DMS79 treated with DMSO at 0.1 percent for 48 hours (cell line): Measurements from ENCODE around the gene RNF215.
"Not testable (repeated sequence)": the region's sequence is repeated elsewhere in the genome, so short reads cannot be mapped to it uniquely, and the experiment has no call there.

ENCODE experiments used
- DNase-seq: peaks from one replicate; lab custom pipeline; 2025; lab: John Stamatoyannopoulos, UW

RNF215 gene

GRCh38 chr22:30421695-30422480 lies 34.7 kb upstream of the RNF215 start:
- no peak for DNase-seq

GRCh38 chr22:30420347-30421125 lies 33.3 kb upstream of the RNF215 start:
- no peak for DNase-seq

- DNase-seq, result no peak
These were observed 29.6 kb upstream of the RNF215 start for GRCh38 chr22:30416837-30417236.

- DNase-seq, result no peak
These were observed 29.2 kb upstream of the RNF215 start for GRCh38 chr22:30416403-30416802.

GRCh38 chr22:30414525-30415047 lies 27.4 kb upstream of the RNF215 start:
- no peak for DNase-seq

- DNase-seq, result no peak
These were observed 26.7 kb upstream of the RNF215 start for GRCh38 chr22:30413745-30414524.

GRCh38 chr22:30413001-30413400 lies 25.8 kb upstream of the RNF215 start:
- DNase-seq, result no peak

GRCh38 chr22:30411780-30412179 lies 24.6 kb upstream of the RNF215 start:
- no peak for DNase-seq

- DNase-seq, result no peak
These were observed 21.3 kb upstream of the RNF215 start for GRCh38 chr22:30408388-30409102.

GRCh38 chr22:30406400-30406799 lies 19.2 kb upstream of the RNF215 start:
- DNase-seq, result no peak

- DNase-seq, result no peak
These were observed 18.5 kb upstream of the RNF215 start for GRCh38 chr22:30405731-30406130.

GRCh38 chr22:30404307-30404706 lies 17.1 kb upstream of the RNF215 start:
- DNase-seq, result no peak

- DNase-seq, result not testable (repeated sequence)
These were observed 15.5 kb upstream of the RNF215 start for GRCh38 chr22:30402766-30403104.

GRCh38 chr22:30402028-30402765 lies 15.0 kb upstream of the RNF215 start:
- DNase-seq, result no peak

GRCh38 chr22:30401024-30401423 lies 13.8 kb upstream of the RNF215 start:
- not testable (repeated sequence) for DNase-seq

GRCh38 chr22:30400159-30400558 lies 12.9 kb upstream of the RNF215 start:
- no peak for DNase-seq

GRCh38 chr22:30399718-30400117 lies 12.5 kb upstream of the RNF215 start:
- no peak for DNase-seq

GRCh38 chr22:30398685-30399680 lies 11.8 kb upstream of the RNF215 start:
- DNase-seq, result no peak
